ENCODE data around the gene TRIM41.

GRCh38 chr5:181233088-181233800, 10.2 kb downstream of the TRIM41 start:
- TF ChIP-seq CTCF (IDR thresholded peaks at IDR 0.05) = no peak
- no peak for TF ChIP-seq RAD21 (IDR thresholded peaks at IDR 0.05; ENCODE audit: low read length)
- no peak for TF ChIP-seq MXI1 (IDR thresholded peaks at IDR 0.05; ENCODE audit: low read depth, low read length)
- no peak for TF ChIP-seq JUND (IDR thresholded peaks at IDR 0.05)
- no peak for TF ChIP-seq EP300 (IDR thresholded peaks at IDR 0.05; ENCODE audit: borderline replicate concordance in 1 of 2, low read depth in 1 of 2, low read length in 1 of 2)
- no peak for TF ChIP-seq MEF2A (IDR thresholded peaks at IDR 0.05; ENCODE audit: borderline replicate concordance, low read depth)
- TF ChIP-seq YY1 (IDR thresholded peaks at IDR 0.05; ENCODE audit: low read depth) = no peak
- TF ChIP-seq TCF12 (IDR thresholded peaks at IDR 0.05) = no peak
- TF ChIP-seq NRF1 (IDR thresholded peaks at IDR 0.05; ENCODE audit: low read depth, low read length) = no peak
- TF ChIP-seq GABPA (IDR thresholded peaks at IDR 0.05; ENCODE audit: low read depth) = no peak
